Activated naive CD8-positive, alpha-beta T cell treated with anti-CD3 and anti-CD28 coated beads, Interleukin-2, amount 50 U/mL, for 24 hours (primary cell): Measurements from ENCODE around the gene SPAG17.

Experiments
- ATAC-seq: fragments of 150-1000 bp; cut with Tn5 transposase; one replicate; pipeline ENCODE4 v1.10.0; 2021
- DNase-seq: peaks from one replicate; pipeline ENCODE4 v3.0.0; 2021
- H3K27ac Mint-ChIP-seq: one replicate; pipeline ENCODE4 v1.8.0; 2021; ENCODE audit warnings: mild to moderate bottlenecking, mixed read lengths
- H3K27me3 Mint-ChIP-seq: one replicate; pipeline ENCODE4 v1.8.0; 2021; ENCODE audit warnings: mixed read lengths
- H3K36me3 Mint-ChIP-seq: one replicate; pipeline ENCODE4 v1.8.0; 2021; ENCODE audit warnings: low read depth, mixed read lengths
- H3K4me1 Mint-ChIP-seq: one replicate; pipeline ENCODE4 v1.8.0; 2021; ENCODE audit warnings: mixed read lengths
- H3K4me3 Mint-ChIP-seq: one replicate; pipeline ENCODE4 v1.8.0; 2021; ENCODE audit warnings: mild to moderate bottlenecking, moderate library complexity, mixed read lengths
- H3K9me3 Mint-ChIP-seq: one replicate; pipeline ENCODE4 v1.8.0; 2021; ENCODE audit warnings: mixed read lengths

SPAG17 gene

GRCh38 chr1:118148034-118148433 is 37.0 kb downstream of the SPAG17 start:
- H3K4me1 Mint-ChIP-seq, result no peaks in the 10 kb centered on the region
- no peaks in the 10 kb centered on the region for H3K9me3 Mint-ChIP-seq
- no peak overlapping the region for H3K4me3 Mint-ChIP-seq
- H3K27ac Mint-ChIP-seq, result no peak overlapping the region
- DNase-seq (no peak), ATAC-seq (no peak)
- no peaks in the 10 kb centered on the region for H3K36me3 Mint-ChIP-seq
- peaks cover 5% of the 10 kb centered on the region for H3K27me3 Mint-ChIP-seq

- H3K27me3 Mint-ChIP-seq, result peaks cover 5% of the 10 kb centered on the region
- H3K4me3 Mint-ChIP-seq, result no peak overlapping the region
- H3K9me3 Mint-ChIP-seq, result no peaks in the 10 kb centered on the region
- DNase-seq, result no peak
- ATAC-seq, result no peak
- H3K27ac Mint-ChIP-seq, result no peak overlapping the region
- H3K4me1 Mint-ChIP-seq, result no peaks in the 10 kb centered on the region
- no peaks in the 10 kb centered on the region for H3K36me3 Mint-ChIP-seq
These were observed 37.5 kb downstream of the SPAG17 start for GRCh38 chr1:118147522-118147921.

DNA sequence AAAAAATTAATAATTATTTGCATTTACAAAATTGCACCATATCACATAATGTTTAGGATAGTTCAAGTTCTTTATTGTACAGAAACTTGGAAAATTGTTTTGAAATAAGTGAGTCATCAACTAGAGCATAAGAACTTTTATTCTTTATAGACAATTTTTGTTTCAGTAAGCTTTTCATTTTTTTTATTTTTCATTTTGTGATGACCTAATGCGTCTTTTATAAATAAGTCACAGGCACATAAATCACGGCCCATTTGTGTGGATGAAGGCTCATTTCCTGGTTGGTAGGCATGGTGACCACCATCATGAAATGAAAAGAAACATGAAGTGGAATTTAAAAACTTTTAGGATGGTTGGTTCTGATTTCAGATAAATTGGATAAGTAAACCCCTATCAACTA is 39.3 kb downstream of the SPAG17 start:
- H3K9me3 Mint-ChIP-seq, result no peaks in the 10 kb centered on the region
- H3K4me3 Mint-ChIP-seq, result no peak overlapping the region
- H3K36me3 Mint-ChIP-seq, result no peaks in the 10 kb centered on the region
- no peak overlapping the region for H3K27ac Mint-ChIP-seq
- H3K4me1 Mint-ChIP-seq, result no peaks in the 10 kb centered on the region
- no peaks in the 10 kb centered on the region for H3K27me3 Mint-ChIP-seq
- ATAC-seq (no peak), DNase-seq (no peak)

GRCh38 chr1:118144684-118145083 is 40.3 kb downstream of the SPAG17 start:
- Mint-ChIP-seq H3K4me3 (no peak overlapping the region), H3K27ac (no peak overlapping the region), H3K9me3 (no peaks in the 10 kb centered on the region), H3K27me3 (peaks cover under 1% of the 10 kb centered on the region), H3K4me1 (no peaks in the 10 kb centered on the region), H3K36me3 (no peaks in the 10 kb centered on the region)
- no peak for ATAC-seq
- no peak for DNase-seq

DNA sequence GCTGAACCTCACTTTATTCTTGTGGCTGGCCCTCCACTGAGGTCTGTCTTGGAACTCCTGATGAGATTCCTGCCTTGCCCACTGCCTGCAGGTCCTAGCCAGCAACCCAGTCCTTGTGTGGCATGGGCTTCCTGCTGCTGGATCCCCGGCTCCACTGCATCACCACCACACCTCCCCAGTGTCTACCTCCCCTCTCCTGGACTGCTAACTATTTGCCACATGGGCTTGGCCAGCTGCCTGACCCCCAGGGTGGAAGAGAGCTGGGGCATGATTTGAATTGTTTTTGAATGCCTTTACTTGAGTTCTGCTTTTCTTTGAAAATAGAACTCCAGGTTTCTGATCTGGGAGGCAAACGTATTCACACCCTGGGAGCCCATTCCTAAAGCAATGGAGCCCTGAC is 41.2 kb downstream of the SPAG17 start:
- H3K36me3 Mint-ChIP-seq, result no peaks in the 10 kb centered on the region
- peaks cover 3% of the 10 kb centered on the region for H3K27me3 Mint-ChIP-seq
- H3K27ac Mint-ChIP-seq, result no peak overlapping the region
- no peak overlapping the region for H3K4me3 Mint-ChIP-seq
- H3K9me3 Mint-ChIP-seq, result no peaks in the 10 kb centered on the region
- no peak for DNase-seq
- no peaks in the 10 kb centered on the region for H3K4me1 Mint-ChIP-seq
- ATAC-seq, result no peak

DNA sequence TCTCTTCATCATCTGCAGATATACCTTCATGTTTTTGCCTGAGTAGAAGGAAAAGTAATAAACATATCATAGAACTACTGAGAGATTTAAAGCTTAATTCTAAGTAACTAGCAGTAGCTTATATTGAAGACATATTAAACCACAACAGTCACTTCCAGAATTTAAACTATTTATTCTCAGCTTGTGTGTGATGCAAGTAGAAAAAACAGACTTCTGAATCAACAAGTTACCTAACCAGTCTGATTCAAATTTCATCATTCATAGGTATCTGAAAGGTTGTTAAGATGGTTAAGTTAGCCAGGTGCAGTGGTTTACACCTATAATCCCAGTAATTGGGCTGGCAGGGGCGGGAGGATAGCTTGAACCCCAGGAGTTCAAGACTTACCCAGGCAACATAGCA is 41.9 kb downstream of the SPAG17 start:
- Mint-ChIP-seq H3K4me3 (no peak overlapping the region), H3K36me3 (no peaks in the 10 kb centered on the region), H3K27ac (no peak overlapping the region), H3K4me1 (no peaks in the 10 kb centered on the region), H3K27me3 (peaks cover 3% of the 10 kb centered on the region), H3K9me3 (no peaks in the 10 kb centered on the region)
- DNase-seq, result no peak
- ATAC-seq, result no peak

DNA sequence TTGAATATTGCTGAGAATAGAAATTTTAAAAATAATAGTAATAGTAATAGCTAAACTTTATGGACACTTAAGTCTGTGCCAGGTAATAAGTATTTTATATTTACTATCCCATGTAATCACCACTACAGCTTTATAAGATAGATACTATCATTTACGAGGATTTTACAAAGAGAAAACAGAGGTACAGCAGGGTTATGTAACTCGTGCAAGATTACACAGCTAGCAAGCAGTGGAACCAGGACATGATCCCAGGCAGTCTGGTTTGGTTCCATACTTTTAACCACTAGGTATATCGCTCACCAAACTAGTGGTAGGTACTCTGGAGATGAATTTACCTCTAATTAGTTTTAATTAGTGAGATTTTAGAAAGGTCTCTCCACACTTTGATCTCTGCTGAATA is 42.5 kb downstream of the SPAG17 start:
- no peak for ATAC-seq
- Mint-ChIP-seq H3K4me3 (no peak overlapping the region), H3K36me3 (no peaks in the 10 kb centered on the region), H3K27ac (no peak overlapping the region), H3K27me3 (peaks cover 3% of the 10 kb centered on the region), H3K9me3 (no peaks in the 10 kb centered on the region), H3K4me1 (no peaks in the 10 kb centered on the region)
- DNase-seq, result no peak

GRCh38 chr1:118137900-118138299 is 47.1 kb downstream of the SPAG17 start:
- Mint-ChIP-seq H3K36me3 (no peaks in the 10 kb centered on the region), H3K27me3 (peaks cover 6% of the 10 kb centered on the region), H3K4me3 (no peak overlapping the region), H3K27ac (no peak overlapping the region), H3K9me3 (no peaks in the 10 kb centered on the region), H3K4me1 (peaks cover 8% of the 10 kb centered on the region)
- ATAC-seq (no peak), DNase-seq (no peak)

DNA sequence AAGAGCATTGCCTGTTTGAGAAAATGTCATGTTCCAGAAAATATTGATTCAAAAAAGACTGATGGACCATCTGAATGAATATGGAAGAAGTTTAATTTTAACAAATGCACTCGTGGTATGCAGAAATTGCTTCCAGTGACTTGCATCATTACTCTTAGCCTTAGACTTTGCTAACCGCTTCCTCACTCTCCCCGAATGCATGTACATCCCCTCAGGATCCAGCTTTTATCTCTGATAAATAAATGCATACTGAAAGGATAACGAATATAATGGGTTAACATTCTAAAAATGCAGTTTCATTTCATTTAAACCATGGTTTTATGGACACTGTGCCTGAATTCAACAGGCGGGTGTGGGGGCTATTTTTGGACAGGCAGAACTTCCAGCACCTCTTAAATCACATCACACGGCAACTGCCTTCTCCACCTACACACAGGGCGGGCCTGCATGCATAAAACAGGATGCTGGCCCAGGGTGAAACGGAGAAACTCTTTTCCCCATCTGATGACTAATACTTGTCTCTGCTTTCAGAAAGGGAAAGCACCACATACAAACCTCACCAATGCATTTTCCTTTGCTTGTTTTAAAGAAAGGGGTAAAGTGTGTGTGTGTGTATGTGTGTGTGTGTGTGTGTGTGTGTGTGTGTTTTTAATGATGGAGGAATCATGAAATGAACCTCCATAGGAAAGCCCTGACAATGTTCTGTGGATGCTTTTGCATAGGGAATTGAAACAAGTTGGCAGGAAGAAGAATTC is 48.7 kb downstream of the SPAG17 start:
- H3K4me1 Mint-ChIP-seq, result peaks cover 8% of the 10 kb centered on the region
- H3K36me3 Mint-ChIP-seq, result no peaks in the 10 kb centered on the region
- H3K27ac Mint-ChIP-seq, result no peak overlapping the region
- H3K4me3 Mint-ChIP-seq, result no peak overlapping the region
- H3K27me3 Mint-ChIP-seq, result peaks cover 8% of the 10 kb centered on the region
- ATAC-seq (peak; percentile 96), DNase-seq (peak; percentile 33)
- no peaks in the 10 kb centered on the region for H3K9me3 Mint-ChIP-seq

GRCh38 chr1:118132000-118132399 is 53.0 kb downstream of the SPAG17 start:
- Mint-ChIP-seq H3K36me3 (no peaks in the 10 kb centered on the region), H3K4me3 (no peak overlapping the region), H3K4me1 (peaks cover 8% of the 10 kb centered on the region), H3K9me3 (no peaks in the 10 kb centered on the region), H3K27ac (no peak overlapping the region), H3K27me3 (peaks cover 7% of the 10 kb centered on the region)
- DNase-seq, result no peak
- ATAC-seq, result no peak

GRCh38 chr1:118128761-118129160 is 56.3 kb downstream of the SPAG17 start:
- DNase-seq, result no peak
- Mint-ChIP-seq H3K36me3 (no peaks in the 10 kb centered on the region), H3K4me1 (no peaks in the 10 kb centered on the region), H3K27ac (no peak overlapping the region), H3K9me3 (no peaks in the 10 kb centered on the region), H3K27me3 (peaks cover 6% of the 10 kb centered on the region), H3K4me3 (no peak overlapping the region)
- ATAC-seq, result no peak

DNA sequence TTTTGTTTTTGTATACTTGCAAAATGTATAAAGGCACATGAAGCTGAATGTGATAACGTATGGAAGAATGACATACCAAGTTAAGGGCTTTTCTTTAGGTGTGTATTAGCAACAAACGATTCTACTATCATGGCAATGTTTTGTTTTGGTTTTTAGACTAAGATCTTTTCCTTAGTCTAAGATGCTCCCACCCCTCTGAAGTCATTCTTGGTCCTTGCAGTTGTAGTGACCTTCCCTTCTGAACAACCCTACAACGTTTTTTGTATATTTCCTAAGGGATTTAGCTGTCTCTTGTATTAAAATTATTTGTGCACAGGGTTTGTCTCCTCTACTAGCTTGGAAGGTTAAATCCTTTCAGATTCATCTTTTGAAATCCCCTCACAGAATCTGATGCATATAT is 61.0 kb downstream of the SPAG17 start:
- H3K36me3 Mint-ChIP-seq, result no peaks in the 10 kb centered on the region
- H3K9me3 Mint-ChIP-seq, result no peaks in the 10 kb centered on the region
- no peak overlapping the region for H3K4me3 Mint-ChIP-seq
- peaks cover 2% of the 10 kb centered on the region for H3K27me3 Mint-ChIP-seq
- DNase-seq, result no peak
- no peak overlapping the region for H3K27ac Mint-ChIP-seq
- ATAC-seq, result no peak
- no peaks in the 10 kb centered on the region for H3K4me1 Mint-ChIP-seq

GRCh38 chr1:118123116-118123839 is 61.8 kb downstream of the SPAG17 start:
- DNase-seq (no peak), ATAC-seq (no peak)
- Mint-ChIP-seq H3K4me1 (no peaks in the 10 kb centered on the region), H3K27ac (no peak overlapping the region), H3K36me3 (no peaks in the 10 kb centered on the region), H3K9me3 (no peaks in the 10 kb centered on the region), H3K27me3 (peaks cover 2% of the 10 kb centered on the region), H3K4me3 (no peak overlapping the region)

DNA sequence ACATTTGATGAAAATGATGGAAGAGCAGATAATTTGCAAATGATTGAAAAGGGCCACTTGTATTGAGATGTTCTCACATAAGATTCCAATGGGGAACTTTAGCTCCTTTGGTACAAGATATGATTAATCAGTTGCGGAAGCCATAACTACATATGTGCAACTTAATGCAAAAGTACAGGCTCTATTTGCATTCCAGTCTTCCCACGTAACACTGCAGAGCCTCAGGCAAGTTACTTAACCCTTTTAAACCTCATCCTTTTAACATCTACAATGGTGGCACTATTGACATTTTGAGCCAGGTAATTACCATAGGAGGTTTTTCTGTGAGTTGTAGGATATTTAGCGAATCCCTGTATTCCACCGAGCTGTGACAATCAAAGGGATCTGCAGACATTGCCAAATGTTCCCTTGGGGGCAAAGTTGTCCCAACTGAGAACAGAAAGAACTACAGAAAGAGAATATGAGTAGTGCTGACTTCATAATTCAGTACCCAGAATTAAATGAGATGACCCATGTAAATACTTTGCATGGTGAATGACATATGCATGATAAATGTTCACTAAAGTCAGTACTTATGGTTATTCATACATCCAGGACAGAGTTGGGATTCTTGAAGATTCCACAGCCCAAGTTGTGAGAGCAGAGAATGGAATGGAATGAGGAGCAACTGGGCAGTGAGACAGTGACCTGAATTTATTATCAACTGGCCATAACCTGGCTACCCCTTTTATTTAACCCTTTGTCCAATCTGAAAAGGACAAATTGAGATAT is 62.6 kb downstream of the SPAG17 start:
- H3K9me3 Mint-ChIP-seq, result no peaks in the 10 kb centered on the region
- H3K27ac Mint-ChIP-seq, result no peak overlapping the region
- ATAC-seq, result no peak
- H3K27me3 Mint-ChIP-seq, result peaks cover 2% of the 10 kb centered on the region
- no peak overlapping the region for H3K4me3 Mint-ChIP-seq
- DNase-seq, result no peak
- no peaks in the 10 kb centered on the region for H3K4me1 Mint-ChIP-seq
- H3K36me3 Mint-ChIP-seq, result no peaks in the 10 kb centered on the region
